ENCODE data around the gene PPP1R9A. TPM values are rescaled to one million over a fixed set of nuclear protein-coding genes. Genes with fewer than 3 reads are reported as not detected.

Gene PPP1R9A
- total and polyA plus RNA-seq, 10 of the 15 experiments (the other 5 are each of a cell fraction or from before 2014, with no cell fraction given) = 0.04 to 0.12 TPM; not detected in 8

- SMC1A ChIA-PET (ENCODE audit: uncharacterized antibody, unreplicated experiment) = interaction anchor here (0.8 to 1.4 kb wide), 5 partner anchors 149 to 795 kb away, joined by 3 to 5 read pairs (median 4); no protein-coding TSS in a partner anchor
- no peak overlapping the region for H2AFZ ChIP-seq (ENCODE audit: control insufficient read depth, low read depth, low read length)
- no peak overlapping the region for H3K4me2 ChIP-seq (ENCODE audit: control insufficient read depth, insufficient read depth)
- in situ Hi-C loops (cut with MboI) = no loop called here
- DNase-seq (ENCODE audit: low read depth, low spot score) (no peak), ATAC-seq (no peak), FAIRE-seq (no peak)
- H3K27ac ChIP-seq (ENCODE audit: control insufficient read depth, insufficient read depth) = no peak overlapping the region
- H3K4me1 ChIP-seq (ENCODE audit: control insufficient read depth, insufficient read depth, low read length) = no peaks in the 10 kb centered on the region
- RAD21 ChIA-PET (ENCODE audit: unreplicated experiment) = interaction anchor here (1.7 kb wide), 1 partner anchor 232 kb away, joined by 5 read pairs; no protein-coding TSS in a partner anchor
- POLR2A ChIA-PET = no interaction called here
- H3K27me3 ChIP-seq (replicated peaks in 1 of 2; ENCODE audit: control insufficient read depth in 2 of 2, insufficient read depth in 2 of 2, low read length in 1 of 2) = no peaks in the 10 kb centered on the region
- no peaks in the 10 kb centered on the region for H3K79me2 ChIP-seq (ENCODE audit: control insufficient read depth, insufficient read depth, low read length)
- H4K20me1 ChIP-seq (ENCODE audit: control insufficient read depth, insufficient read depth) = no peaks in the 10 kb centered on the region
- H3K36me3 ChIP-seq (ENCODE audit: control insufficient read depth in 2 of 2, insufficient read depth in 2 of 2, low read length in 1 of 2) = no peaks in the 10 kb centered on the region
- BruUV-seq (replicated peaks) = no TSS peak
- no peaks in the 10 kb centered on the region for H3K9me3 ChIP-seq (replicated peaks; ENCODE audit: control insufficient read depth, insufficient read depth, low read length)
- H3K4me3 ChIP-seq = no peak overlapping the region
- H3K9ac ChIP-seq (ENCODE audit: control insufficient read depth, insufficient read depth, low read length) = no peak overlapping the region
- intact Hi-C loops (cut with micrococcal nuclease; ENCODE audit: unreplicated experiment) = no loop called here
- CTCF ChIA-PET = interaction anchor here (0.7 to 1.9 kb wide), 2 partner anchors 54 to 232 kb away, joined by 3 to 6 read pairs; no protein-coding TSS in a partner anchor
- TF ChIP-seq IRF3 (IDR thresholded peaks at IDR 0.05) = no peak
- TF ChIP-seq TCF3 (IDR thresholded peaks at IDR 0.05; ENCODE audit: borderline replicate concordance, insufficient read depth, low read depth, low read length) = no peak
- no peak for TF ChIP-seq NFXL1 (IDR thresholded peaks at IDR 0.05; ENCODE audit: borderline replicate concordance)
- TF ChIP-seq POU2F2 (IDR thresholded peaks at IDR 0.05; ENCODE audit: borderline replicate concordance, low read depth, low read length) = no peak
- no peak for TF ChIP-seq ATF3 (IDR thresholded peaks at IDR 0.05; ENCODE audit: borderline replicate concordance, extremely low read depth, low read depth, low read length)
- no peak for TF ChIP-seq ATF2 (IDR thresholded peaks at IDR 0.05; ENCODE audit: low read length)
- no peak for TF ChIP-seq BMI1 (IDR thresholded peaks at IDR 0.05; ENCODE audit: borderline replicate concordance)
- no peak for TF ChIP-seq NFYA (IDR thresholded peaks at IDR 0.05; ENCODE audit: borderline replicate concordance, low read depth, low read length)
- TF ChIP-seq ZNF207 (IDR thresholded peaks at IDR 0.05; ENCODE audit: borderline replicate concordance) = no peak
- TF ChIP-seq CTCF (IDR thresholded peaks at IDR 0.05 in 2 of 3, conservative IDR thresholded peaks at IDR 0.05 in 1 of 3; ENCODE audit: control insufficient read depth in 2 of 3, extremely low read depth in 1 of 3, insufficient read depth in 1 of 3, low read depth in 3 of 3, low read length in 3 of 3) = no peak
- no peak for TF ChIP-seq E4F1 (IDR thresholded peaks at IDR 0.05; ENCODE audit: borderline replicate concordance, partially characterized antibody)
- TF ChIP-seq JUNB (IDR thresholded peaks at IDR 0.05) = no peak
These were observed 337.2 kb downstream of the PPP1R9A start for GRCh38 chr7:95244616-95245015.

Data from GM12878 (cell line).